HEK293 (cell line): Measurements from ENCODE around the gene YARS1.

Source experiments
- GLIS1 ChIP-seq: fragments of 450-650 bp; formaldehyde crosslinking; IDR thresholded peaks from 2 replicates; pipeline ENCODE4 v1.5.1; 2016; ENCODE audit warnings: missing biosample characterization, missing genetic modification characterization
- HOXC10 ChIP-seq: sonication (generic); formaldehyde crosslinking; IDR thresholded peaks from 2 replicates; pipeline ENCODE4 v1.8.1; 2023; ENCODE audit warnings: mild to moderate bottlenecking, missing genetic modification reagents
- KLF1 ChIP-seq: fragments of 450-650 bp; formaldehyde crosslinking; IDR thresholded peaks from 2 replicates; pipeline ENCODE4 v1.5.1; 2016; ENCODE audit warnings: missing biosample characterization, missing genetic modification characterization
- SCRT2 ChIP-seq: fragments of 450-650 bp; formaldehyde crosslinking; IDR thresholded peaks from 2 replicates; pipeline ENCODE4 v1.5.1; 2016; ENCODE audit warnings: missing biosample characterization, missing genetic modification characterization
- ZBTB17 ChIP-seq: fragments of 450-650 bp; formaldehyde crosslinking; IDR thresholded peaks from 2 replicates; pipeline ENCODE4 v1.5.1; 2016; ENCODE audit warnings: missing biosample characterization, missing genetic modification characterization
- ZBTB48 ChIP-seq: fragments of 450-650 bp; formaldehyde crosslinking; IDR thresholded peaks from 2 replicates; pipeline ENCODE4 v1.5.1; 2016; ENCODE audit warnings: missing biosample characterization, missing genetic modification characterization
- ZIC2 ChIP-seq: fragments of 450-650 bp; formaldehyde crosslinking; IDR thresholded peaks from 2 replicates; pipeline ENCODE4 v1.5.1; 2016; ENCODE audit warnings: missing biosample characterization, missing genetic modification characterization
- ZNF114 ChIP-seq: fragments of 450-650 bp; formaldehyde crosslinking; IDR thresholded peaks from 2 replicates; pipeline ENCODE4 v1.5.0; 2017; ENCODE audit warnings: missing biosample characterization, missing genetic modification characterization
- ZNF138 ChIP-seq: fragments of 450-650 bp; formaldehyde crosslinking; IDR thresholded peaks from 2 replicates; pipeline ENCODE4 v1.5.1; 2016; ENCODE audit warnings: missing biosample characterization, missing genetic modification characterization, borderline replicate concordance
- ZNF2 ChIP-seq: fragments of 450-650 bp; formaldehyde crosslinking; IDR thresholded peaks from 2 replicates; pipeline ENCODE4 v1.5.1; 2016; ENCODE audit warnings: missing biosample characterization, missing genetic modification characterization
- ZNF214 ChIP-seq: fragments of 450-650 bp; formaldehyde crosslinking; IDR thresholded peaks from 2 replicates; pipeline ENCODE4 v1.5.1; 2017; ENCODE audit warnings: missing biosample characterization, mild to moderate bottlenecking, missing genetic modification characterization, borderline replicate concordance
- ZNF24 ChIP-seq: fragments of 450-650 bp; formaldehyde crosslinking; IDR thresholded peaks from 2 replicates; pipeline ENCODE4 v1.5.1; 2016; ENCODE audit warnings: missing biosample characterization, missing genetic modification characterization
- ZNF248 ChIP-seq: fragments of 450-650 bp; formaldehyde crosslinking; IDR thresholded peaks from 2 replicates; pipeline ENCODE4 v1.5.1; 2017; ENCODE audit warnings: missing biosample characterization, missing genetic modification characterization
- ZNF366 ChIP-seq: fragments of 450-650 bp; formaldehyde crosslinking; conservative IDR thresholded peaks from 2 replicates; pipeline ENCODE4 v1.5.1; 2016; ENCODE audit warnings: missing biosample characterization, missing genetic modification characterization
- ZNF404 ChIP-seq: fragments of 450-650 bp; formaldehyde crosslinking; IDR thresholded peaks from 2 replicates; pipeline ENCODE4 v1.5.1; 2017; ENCODE audit warnings: missing biosample characterization, missing genetic modification characterization
- ZNF416 ChIP-seq: fragments of 450-650 bp; formaldehyde crosslinking; IDR thresholded peaks from 2 replicates; pipeline ENCODE4 v1.5.1; 2016; ENCODE audit warnings: missing biosample characterization, missing genetic modification characterization
- ZNF48 ChIP-seq: fragments of 450-650 bp; formaldehyde crosslinking; IDR thresholded peaks from 2 replicates; pipeline ENCODE4 v1.5.1; 2016; ENCODE audit warnings: missing biosample characterization, missing genetic modification characterization
- ZNF529 ChIP-seq: fragments of 450-650 bp; formaldehyde crosslinking; IDR thresholded peaks from 2 replicates; pipeline ENCODE4 v1.5.1; 2017; ENCODE audit warnings: missing genetic modification characterization, missing biosample characterization; ENCODE audit not compliant: insufficient replicate concordance
- ZNF530 ChIP-seq: fragments of 450-650 bp; formaldehyde crosslinking; IDR thresholded peaks from 2 replicates; pipeline ENCODE4 v1.5.1; 2016; ENCODE audit warnings: low read depth, missing biosample characterization, missing genetic modification characterization
- ZNF629 ChIP-seq: fragments of 450-650 bp; formaldehyde crosslinking; IDR thresholded peaks from 2 replicates; pipeline ENCODE4 v1.5.1; 2017; ENCODE audit warnings: missing biosample characterization, missing genetic modification characterization
- ZNF670 ChIP-seq: fragments of 450-650 bp; formaldehyde crosslinking; IDR thresholded peaks from 2 replicates; pipeline ENCODE4 v1.5.1; 2016; ENCODE audit warnings: missing biosample characterization, missing genetic modification characterization, low read depth
- ZNF707 ChIP-seq: fragments of 450-650 bp; formaldehyde crosslinking; IDR thresholded peaks from 2 replicates; pipeline ENCODE4 v1.5.1; 2016; ENCODE audit warnings: missing biosample characterization, missing genetic modification characterization
- TF ChIP-seq, protein P1 (sequence below): fragments of 450-650 bp; formaldehyde crosslinking; IDR thresholded peaks from 2 replicates; pipeline ENCODE4 v1.5.1; 2016; ENCODE audit warnings: missing biosample characterization, missing genetic modification characterization, borderline replicate concordance
- TF ChIP-seq, protein P2 (sequence below): fragments of 450-650 bp; formaldehyde crosslinking; IDR thresholded peaks from 2 replicates; pipeline ENCODE4; 2016; ENCODE audit warnings: missing biosample characterization, missing genetic modification characterization
- TF ChIP-seq, protein P3 (sequence below): fragments of 450-650 bp; formaldehyde crosslinking; IDR thresholded peaks from 2 replicates; pipeline ENCODE4 v1.5.1; 2016; ENCODE audit warnings: missing biosample characterization, missing genetic modification characterization
- TF ChIP-seq, protein P4 (sequence below): fragments of 450-650 bp; formaldehyde crosslinking; IDR thresholded peaks from 2 replicates; pipeline ENCODE4 v1.5.1; 2016; ENCODE audit warnings: missing biosample characterization, missing genetic modification characterization
- TF ChIP-seq, protein P5 (sequence below): fragments of 450-650 bp; formaldehyde crosslinking; IDR thresholded peaks from 2 replicates; pipeline ENCODE4 v1.5.1; 2016; ENCODE audit warnings: missing biosample characterization, missing genetic modification characterization
- TF ChIP-seq, protein P6 (sequence below): fragments of 450-650 bp; formaldehyde crosslinking; IDR thresholded peaks from 2 replicates; pipeline ENCODE4 v1.5.1; 2016; ENCODE audit warnings: missing biosample characterization, missing genetic modification characterization

YARS1 gene

DNA sequence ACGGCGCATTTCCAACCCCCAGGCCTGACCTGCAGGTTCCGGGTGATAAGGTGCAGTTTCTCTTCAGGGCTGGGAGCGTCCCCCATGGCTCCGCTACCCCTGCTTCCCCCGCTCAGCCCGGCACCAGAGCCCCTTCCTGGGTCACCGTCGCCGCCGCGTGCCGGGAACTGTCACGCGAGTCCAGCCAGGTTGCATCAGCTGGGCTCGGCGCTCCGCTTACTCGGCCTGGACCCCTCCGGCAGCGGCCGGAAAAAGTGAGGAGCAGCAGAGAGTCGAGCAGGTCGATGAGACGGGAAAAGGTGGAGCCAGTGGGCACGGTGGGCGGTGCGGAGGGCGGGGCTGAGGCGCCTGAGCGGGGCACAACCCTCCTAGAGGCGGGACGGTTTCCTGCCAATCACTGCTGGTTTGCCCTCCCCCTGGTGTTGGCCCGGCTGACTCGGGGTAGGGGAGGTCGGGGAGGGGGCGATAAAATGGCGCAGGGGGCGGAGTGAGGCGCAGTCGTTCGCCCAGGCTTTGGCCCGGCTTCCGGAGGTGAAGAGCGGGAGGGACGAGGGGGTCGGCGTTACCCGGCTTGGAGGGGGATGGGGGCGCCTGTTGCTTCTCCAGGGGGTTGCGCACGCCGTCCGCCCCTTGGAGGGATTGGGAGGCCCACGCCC is at the start of gene YARS1, which contains the start of gene S100PBP (continued):
- TF ChIP-seq ZNF114 (tag by site-specific recombination) (no peak), ZNF707 (peak; percentile 39; the same call in 1 of the 2 replicates), ZNF214 (tag by site-specific recombination) (no peak), SCRT2 (tag by site-specific recombination) (peak; percentile 99), GLIS1 (tag by site-specific recombination) (peak; percentile 92), ZNF48 (tag by site-specific recombination) (no peak), ZNF366 (tag by site-specific recombination) (peak; percentile 94), ZIC2 (tag by site-specific recombination) (no peak), ZBTB17 (tag by site-specific recombination) (peak; percentile 100), ZBTB48 (tag by site-specific recombination) (no peak; the same call in 1 of the 2 replicates), ZNF670 (no peak), ZNF2 (tag by site-specific recombination) (peak; percentile 88), ZNF248 (no peak), ZNF24 (peak; percentile 84; the same call in 1 of the 2 replicates), ZNF529 (tag by site-specific recombination) (no peak), ZNF629 (peak; percentile 85), ZNF416 (tag by site-specific recombination) (no peak), HOXC10 (CRISPR knock-in tag) (no peak), ZNF138 (tag by site-specific recombination) (no peak), ZNF530 (tag by site-specific recombination) (no peak), KLF1 (tag by site-specific recombination) (no peak; the same call in 1 of the 2 replicates), ZNF404 (tag by site-specific recombination) (no peak)
- TF ChIP-seq, protein P1, sequence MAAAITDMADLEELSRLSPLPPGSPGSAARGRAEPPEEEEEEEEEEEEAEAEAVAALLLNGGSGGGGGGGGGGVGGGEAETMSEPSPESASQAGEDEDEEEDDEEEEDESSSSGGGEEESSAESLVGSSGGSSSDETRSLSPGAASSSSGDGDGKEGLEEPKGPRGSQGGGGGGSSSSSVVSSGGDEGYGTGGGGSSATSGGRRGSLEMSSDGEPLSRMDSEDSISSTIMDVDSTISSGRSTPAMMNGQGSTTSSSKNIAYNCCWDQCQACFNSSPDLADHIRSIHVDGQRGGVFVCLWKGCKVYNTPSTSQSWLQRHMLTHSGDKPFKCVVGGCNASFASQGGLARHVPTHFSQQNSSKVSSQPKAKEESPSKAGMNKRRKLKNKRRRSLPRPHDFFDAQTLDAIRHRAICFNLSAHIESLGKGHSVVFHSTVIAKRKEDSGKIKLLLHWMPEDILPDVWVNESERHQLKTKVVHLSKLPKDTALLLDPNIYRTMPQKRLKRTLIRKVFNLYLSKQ (tag by site-specific recombination) = no peak
- TF ChIP-seq, protein P2, sequence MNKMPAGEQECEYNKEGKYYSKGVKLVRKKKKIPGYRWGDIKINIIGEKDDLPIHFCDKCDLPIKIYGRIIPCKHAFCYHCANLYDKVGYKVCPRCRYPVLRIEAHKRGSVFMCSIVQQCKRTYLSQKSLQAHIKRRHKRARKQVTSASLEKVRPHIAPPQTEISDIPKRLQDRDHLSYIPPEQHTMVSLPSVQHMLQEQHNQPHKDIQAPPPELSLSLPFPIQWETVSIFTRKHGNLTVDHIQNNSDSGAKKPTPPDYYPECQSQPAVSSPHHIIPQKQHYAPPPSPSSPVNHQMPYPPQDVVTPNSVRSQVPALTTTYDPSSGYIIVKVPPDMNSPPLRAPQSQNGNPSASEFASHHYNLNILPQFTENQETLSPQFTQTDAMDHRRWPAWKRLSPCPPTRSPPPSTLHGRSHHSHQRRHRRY = peak; percentile 48; the same call in 1 of the 2 replicates
- TF ChIP-seq, protein P3, sequence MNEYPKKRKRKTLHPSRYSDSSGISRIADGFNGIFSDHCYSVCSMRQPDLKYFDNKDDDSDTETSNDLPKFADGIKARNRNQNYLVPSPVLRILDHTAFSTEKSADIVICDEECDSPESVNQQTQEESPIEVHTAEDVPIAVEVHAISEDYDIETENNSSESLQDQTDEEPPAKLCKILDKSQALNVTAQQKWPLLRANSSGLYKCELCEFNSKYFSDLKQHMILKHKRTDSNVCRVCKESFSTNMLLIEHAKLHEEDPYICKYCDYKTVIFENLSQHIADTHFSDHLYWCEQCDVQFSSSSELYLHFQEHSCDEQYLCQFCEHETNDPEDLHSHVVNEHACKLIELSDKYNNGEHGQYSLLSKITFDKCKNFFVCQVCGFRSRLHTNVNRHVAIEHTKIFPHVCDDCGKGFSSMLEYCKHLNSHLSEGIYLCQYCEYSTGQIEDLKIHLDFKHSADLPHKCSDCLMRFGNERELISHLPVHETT (tag by site-specific recombination) = peak; percentile 96
- TF ChIP-seq, protein P4, sequence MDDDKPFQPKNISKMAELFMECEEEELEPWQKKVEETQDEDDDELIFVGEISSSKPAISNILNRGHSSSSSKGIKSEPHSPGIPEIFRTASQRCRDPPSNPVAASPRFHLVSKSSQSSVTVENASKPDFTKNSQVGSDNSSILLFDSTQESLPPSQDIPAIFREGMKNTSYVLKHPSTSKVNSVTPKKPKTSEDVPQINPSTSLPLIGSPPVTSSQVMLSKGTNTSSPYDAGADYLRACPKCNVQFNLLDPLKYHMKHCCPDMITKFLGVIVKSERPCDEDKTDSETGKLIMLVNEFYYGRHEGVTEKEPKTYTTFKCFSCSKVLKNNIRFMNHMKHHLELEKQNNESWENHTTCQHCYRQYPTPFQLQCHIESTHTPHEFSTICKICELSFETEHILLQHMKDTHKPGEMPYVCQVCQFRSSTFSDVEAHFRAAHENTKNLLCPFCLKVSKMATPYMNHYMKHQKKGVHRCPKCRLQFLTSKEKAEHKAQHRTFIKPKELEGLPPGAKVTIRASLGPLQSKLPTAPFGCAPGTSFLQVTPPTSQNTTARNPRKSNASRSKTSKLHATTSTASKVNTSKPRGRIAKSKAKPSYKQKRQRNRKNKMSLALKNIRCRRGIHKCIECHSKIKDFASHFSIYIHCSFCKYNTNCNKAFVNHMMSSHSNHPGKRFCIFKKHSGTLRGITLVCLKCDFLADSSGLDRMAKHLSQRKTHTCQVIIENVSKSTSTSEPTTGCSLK (tag by site-specific recombination) = no peak
- TF ChIP-seq, protein P5, sequence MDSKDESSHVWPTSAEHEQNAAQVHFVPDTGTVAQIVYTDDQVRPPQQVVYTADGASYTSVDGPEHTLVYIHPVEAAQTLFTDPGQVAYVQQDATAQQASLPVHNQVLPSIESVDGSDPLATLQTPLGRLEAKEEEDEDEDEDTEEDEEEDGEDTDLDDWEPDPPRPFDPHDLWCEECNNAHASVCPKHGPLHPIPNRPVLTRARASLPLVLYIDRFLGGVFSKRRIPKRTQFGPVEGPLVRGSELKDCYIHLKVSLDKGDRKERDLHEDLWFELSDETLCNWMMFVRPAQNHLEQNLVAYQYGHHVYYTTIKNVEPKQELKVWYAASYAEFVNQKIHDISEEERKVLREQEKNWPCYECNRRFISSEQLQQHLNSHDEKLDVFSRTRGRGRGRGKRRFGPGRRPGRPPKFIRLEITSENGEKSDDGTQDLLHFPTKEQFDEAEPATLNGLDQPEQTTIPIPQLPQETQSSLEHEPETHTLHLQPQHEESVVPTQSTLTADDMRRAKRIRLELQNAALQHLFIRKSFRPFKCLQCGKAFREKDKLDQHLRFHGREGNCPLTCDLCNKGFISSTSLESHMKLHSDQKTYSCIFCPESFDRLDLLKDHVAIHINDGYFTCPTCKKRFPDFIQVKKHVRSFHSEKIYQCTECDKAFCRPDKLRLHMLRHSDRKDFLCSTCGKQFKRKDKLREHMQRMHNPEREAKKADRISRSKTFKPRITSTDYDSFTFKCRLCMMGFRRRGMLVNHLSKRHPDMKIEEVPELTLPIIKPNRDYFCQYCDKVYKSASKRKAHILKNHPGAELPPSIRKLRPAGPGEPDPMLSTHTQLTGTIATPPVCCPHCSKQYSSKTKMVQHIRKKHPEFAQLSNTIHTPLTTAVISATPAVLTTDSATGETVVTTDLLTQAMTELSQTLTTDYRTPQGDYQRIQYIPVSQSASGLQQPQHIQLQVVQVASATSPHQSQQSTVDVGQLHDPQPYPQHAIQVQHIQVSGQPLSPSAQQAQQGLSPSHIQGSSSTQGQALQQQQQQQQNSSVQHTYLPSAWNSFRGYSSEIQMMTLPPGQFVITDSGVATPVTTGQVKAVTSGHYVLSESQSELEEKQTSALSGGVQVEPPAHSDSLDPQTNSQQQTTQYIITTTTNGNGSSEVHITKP (tag by site-specific recombination) = peak; percentile 87
- TF ChIP-seq, protein P6, sequence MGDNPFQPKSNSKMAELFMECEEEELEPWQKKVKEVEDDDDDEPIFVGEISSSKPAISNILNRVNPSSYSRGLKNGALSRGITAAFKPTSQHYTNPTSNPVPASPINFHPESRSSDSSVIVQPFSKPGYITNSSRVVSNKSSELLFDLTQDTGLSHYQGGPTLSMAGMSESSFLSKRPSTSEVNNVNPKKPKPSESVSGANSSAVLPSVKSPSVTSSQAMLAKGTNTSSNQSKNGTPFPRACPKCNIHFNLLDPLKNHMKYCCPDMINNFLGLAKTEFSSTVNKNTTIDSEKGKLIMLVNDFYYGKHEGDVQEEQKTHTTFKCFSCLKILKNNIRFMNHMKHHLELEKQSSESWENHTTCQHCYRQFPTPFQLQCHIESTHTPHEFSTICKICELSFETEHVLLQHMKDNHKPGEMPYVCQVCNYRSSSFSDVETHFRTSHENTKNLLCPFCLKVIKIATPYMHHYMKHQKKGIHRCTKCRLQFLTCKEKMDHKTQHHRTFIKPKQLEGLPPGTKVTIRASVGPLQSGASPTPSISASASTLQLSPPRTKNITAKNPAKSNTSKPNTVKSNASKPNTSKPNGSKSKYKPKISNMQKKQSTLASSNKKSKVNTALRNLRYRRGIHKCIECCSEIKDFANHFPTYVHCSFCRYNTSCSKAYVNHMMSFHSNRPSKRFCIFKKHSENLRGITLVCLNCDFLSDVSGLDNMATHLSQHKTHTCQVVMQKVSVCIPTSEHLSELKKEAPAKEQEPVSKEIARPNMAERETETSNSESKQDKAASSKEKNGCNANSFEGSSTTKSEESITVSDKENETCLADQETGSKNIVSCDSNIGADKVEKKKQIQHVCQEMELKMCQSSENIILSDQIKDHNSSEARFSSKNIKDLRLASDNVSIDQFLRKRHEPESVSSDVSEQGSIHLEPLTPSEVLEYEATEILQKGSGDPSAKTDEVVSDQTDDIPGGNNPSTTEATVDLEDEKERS (tag by site-specific recombination) = peak; percentile 51; the same call in 1 of the 2 replicates
